Lower leg skin (tissue), 3 donors: Measurements from ENCODE around the gene ADRB1.

Experiments
- POLR2A ChIP-seq, 2 donors: fragments of 450-650 bp; IDR thresholded peaks; one replicate each; pipeline ENCODE4 v1.6.1; 2016 to 2017; ENCODE audit warnings: antibody characterized with exemption in 2 of 2, mild to moderate bottlenecking in 1 of 2, moderate library complexity in 1 of 2
- TF ChIP-seq, protein P1 (sequence below), 3 donors: fragments of 450-650 bp; IDR thresholded peaks; one replicate each; pipeline ENCODE4 v1.5.1; 2016; ENCODE audit warnings: antibody characterized with exemption in 3 of 3, mild to moderate bottlenecking in 3 of 3, moderate library complexity in 2 of 3

DNA sequence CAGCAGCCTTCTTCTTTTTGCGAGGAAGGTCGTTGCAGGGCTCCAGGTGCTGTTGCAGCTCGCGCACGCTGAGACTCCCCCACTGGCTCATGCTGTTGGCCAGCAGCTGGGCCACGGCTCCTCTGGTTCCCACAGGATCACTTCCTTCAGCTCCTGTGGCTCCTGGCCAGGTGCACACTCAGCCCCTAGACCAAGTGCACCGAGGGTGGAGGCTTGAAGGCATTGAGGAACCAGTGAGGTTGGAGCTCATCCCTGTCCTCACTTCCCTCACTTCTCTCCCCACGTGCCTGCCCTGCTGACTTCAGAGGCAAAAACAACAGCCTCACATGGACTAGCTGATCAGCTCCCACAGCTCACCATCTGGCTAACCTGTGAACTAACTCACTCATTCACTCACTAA is 46.2 kb upstream of the ADRB1 start:
- TF ChIP-seq, protein P1, sequence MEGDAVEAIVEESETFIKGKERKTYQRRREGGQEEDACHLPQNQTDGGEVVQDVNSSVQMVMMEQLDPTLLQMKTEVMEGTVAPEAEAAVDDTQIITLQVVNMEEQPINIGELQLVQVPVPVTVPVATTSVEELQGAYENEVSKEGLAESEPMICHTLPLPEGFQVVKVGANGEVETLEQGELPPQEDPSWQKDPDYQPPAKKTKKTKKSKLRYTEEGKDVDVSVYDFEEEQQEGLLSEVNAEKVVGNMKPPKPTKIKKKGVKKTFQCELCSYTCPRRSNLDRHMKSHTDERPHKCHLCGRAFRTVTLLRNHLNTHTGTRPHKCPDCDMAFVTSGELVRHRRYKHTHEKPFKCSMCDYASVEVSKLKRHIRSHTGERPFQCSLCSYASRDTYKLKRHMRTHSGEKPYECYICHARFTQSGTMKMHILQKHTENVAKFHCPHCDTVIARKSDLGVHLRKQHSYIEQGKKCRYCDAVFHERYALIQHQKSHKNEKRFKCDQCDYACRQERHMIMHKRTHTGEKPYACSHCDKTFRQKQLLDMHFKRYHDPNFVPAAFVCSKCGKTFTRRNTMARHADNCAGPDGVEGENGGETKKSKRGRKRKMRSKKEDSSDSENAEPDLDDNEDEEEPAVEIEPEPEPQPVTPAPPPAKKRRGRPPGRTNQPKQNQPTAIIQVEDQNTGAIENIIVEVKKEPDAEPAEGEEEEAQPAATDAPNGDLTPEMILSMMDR (IDR thresholded peaks at IDR 0.05) = no peak
- TF ChIP-seq POLR2A (IDR thresholded peaks at IDR 0.05) = no peak
